HepG2 (cell line): ENCODE measurements around the gene BPIFB6. TPM values are rescaled to one million over a fixed set of nuclear protein-coding genes. Genes with fewer than 3 reads are reported as not detected.

Experiments used
- ARNTL ChIP-seq: sonication (generic); formaldehyde crosslinking; IDR thresholded peaks from 2 replicates; pipeline ENCODE4 v1.4.0; 2020; ENCODE audit warnings: mild to moderate bottlenecking, missing genetic modification reagents
- CCDC6 ChIP-seq: sonication (generic); formaldehyde crosslinking; IDR thresholded peaks from 2 replicates; pipeline ENCODE4 v1.8.1; 2022; ENCODE audit warnings: mild to moderate bottlenecking, missing genetic modification reagents, moderate library complexity
- CEBPB ChIP-seq: IDR thresholded peaks from 2 replicates; pipeline ENCODE4 v1.6.1; 2011; ENCODE audit warnings: low read depth, low read length, improper control_type of control experiment, borderline replicate concordance
- ETV5 ChIP-seq: IDR thresholded peaks from 2 replicates; pipeline ENCODE4 v1.6.1; 2018; ENCODE audit warnings: missing biosample characterization, missing genetic modification reagents, inconsistent platforms, borderline replicate concordance
- FOXK2 ChIP-seq: fragments of 450-650 bp; IDR thresholded peaks from 2 replicates; pipeline ENCODE4 v1.6.1; 2016
- FOXP1 ChIP-seq, 2 experiments: fragments of 450-650 bp in 1 of 2; IDR thresholded peaks; 2 replicates each; pipeline ENCODE4 v1.6.1; 2017 to 2018; ENCODE audit warnings: antibody characterized with exemption in 1 of 2
- GATAD2A ChIP-seq: IDR thresholded peaks from 2 replicates; pipeline ENCODE4 v1.6.1; 2016
- GPN1 ChIP-seq: sonication (generic); formaldehyde crosslinking; IDR thresholded peaks from 2 replicates; pipeline ENCODE4 v1.5.1; 2020; ENCODE audit warnings: missing genetic modification reagents, borderline replicate concordance
- HMG20A ChIP-seq: IDR thresholded peaks from 2 replicates; pipeline ENCODE4 v1.6.1; 2016; ENCODE audit warnings: borderline replicate concordance
- HNRNPH1 ChIP-seq: fragments of 200-400 bp; formaldehyde crosslinking; optimal IDR thresholded peaks from 2 replicates; pipeline ENCODE3; 2017; ENCODE audit warnings: mild to moderate bottlenecking, low read depth, low read length
- MYNN ChIP-seq: sonication (generic); formaldehyde crosslinking; IDR thresholded peaks from 2 replicates; pipeline ENCODE4 v1.4.0; 2020; ENCODE audit warnings: mild to moderate bottlenecking, low read depth, missing genetic modification reagents
- NCOA5 ChIP-seq: sonication (generic); formaldehyde crosslinking; IDR thresholded peaks from 2 replicates; pipeline ENCODE4 v1.4.0; 2020; ENCODE audit warnings: missing genetic modification reagents
- NFRKB ChIP-seq: fragments of 450-650 bp; IDR thresholded peaks from 2 replicates; pipeline ENCODE4 v1.6.1; 2017
- NR2F6 ChIP-seq, 2 experiments: IDR thresholded peaks; 2 replicates each; pipeline ENCODE4 v1.6.1; 2016; ENCODE audit warnings: antibody characterized with exemption in 1 of 2, mild to moderate bottlenecking in 1 of 2
- RCOR2 ChIP-seq: IDR thresholded peaks from 2 replicates; pipeline ENCODE4 v1.6.1; 2016; ENCODE audit warnings: missing biosample characterization, missing genetic modification reagents
- SALL1 ChIP-seq: sonication (generic); formaldehyde crosslinking; IDR thresholded peaks from 2 replicates; pipeline ENCODE4 v1.8.0; 2022; ENCODE audit warnings: mild to moderate bottlenecking, missing genetic modification reagents
- SNAPC2 ChIP-seq: sonication (generic); formaldehyde crosslinking; IDR thresholded peaks from 2 replicates; pipeline ENCODE4 v1.8.1; 2022; ENCODE audit warnings: mild to moderate bottlenecking, missing genetic modification reagents
- TMF1 ChIP-seq: sonication (generic); formaldehyde crosslinking; IDR thresholded peaks from 2 replicates; pipeline ENCODE4 v1.8.1; 2022; ENCODE audit warnings: low read depth, missing genetic modification reagents
- ZC3H4 ChIP-seq: sonication (generic); formaldehyde crosslinking; IDR thresholded peaks from 2 replicates; pipeline ENCODE4 v1.4.0; 2020; ENCODE audit warnings: missing genetic modification reagents, borderline replicate concordance
- ZKSCAN5 ChIP-seq: sonication (generic); formaldehyde crosslinking; IDR thresholded peaks from 2 replicates; pipeline ENCODE4 v1.5.1; 2020; ENCODE audit warnings: mild to moderate bottlenecking, missing genetic modification reagents
- ZNF446 ChIP-seq: sonication (generic); formaldehyde crosslinking; IDR thresholded peaks from 2 replicates; pipeline ENCODE4 v1.5.0; 2020; ENCODE audit warnings: mild to moderate bottlenecking, missing genetic modification reagents
- ZNF484 ChIP-seq: sonication (generic); formaldehyde crosslinking; IDR thresholded peaks from 2 replicates; pipeline ENCODE4 v1.5.1; 2020; ENCODE audit warnings: mild to moderate bottlenecking, low read depth, missing genetic modification reagents, borderline replicate concordance
- ZNF546 ChIP-seq: sonication (generic); formaldehyde crosslinking; conservative IDR thresholded peaks from 2 replicates; pipeline ENCODE4 v1.8.1; 2023; ENCODE audit warnings: mild to moderate bottlenecking, missing genetic modification reagents
- ZNF547 ChIP-seq: sonication (generic); formaldehyde crosslinking; IDR thresholded peaks from 2 replicates; pipeline ENCODE4 v1.5.1; 2020; ENCODE audit warnings: mild to moderate bottlenecking, missing genetic modification reagents
- ZNF652 ChIP-seq: IDR thresholded peaks from 2 replicates; pipeline ENCODE4 v1.6.1; 2016; ENCODE audit warnings: low read depth, borderline replicate concordance
- ZNF670 ChIP-seq: sonication (generic); formaldehyde crosslinking; IDR thresholded peaks from 2 replicates; pipeline ENCODE4 v1.8.0; 2022; ENCODE audit warnings: mild to moderate bottlenecking, missing genetic modification reagents, borderline replicate concordance
- ZNF672 ChIP-seq: sonication (generic); formaldehyde crosslinking; IDR thresholded peaks from 2 replicates; pipeline ENCODE4 v1.8.1; 2022; ENCODE audit warnings: missing genetic modification reagents
- polyA plus RNA-seq, 8 experiments: library from polyadenylated mRNA; depleted of rRNA in 3 of 8; stranded (reverse) in 7 of 8; unstranded in 1 of 8; fragments of >200 nt; fragmentation: Illumina TruSeq in 4 of 8; extraction: Trizol in 4 of 8; gene quantifications; 2 replicates each; pipeline versions ENCODE4 v1.2.1 to v1.2.3, GENCODE V29; 2011 to 2016; ENCODE audit warnings: low read depth in 4 of 8, missing spikeins in 1 of 8, mixed read lengths in 1 of 8; ENCODE audit not compliant: insufficient read depth in 1 of 8
- total RNA-seq, 5 experiments: library from RNA; depleted of rRNA; stranded (reverse); fragments of >200 nt; fragmentation: Illumina TruSeq; extraction: Trizol; gene quantifications; 2 replicates each; pipeline ENCODE4 v1.2.3, GENCODE V29; 2016; ENCODE audit warnings: low read depth in 1 of 5
- TF ChIP-seq, protein P1 (sequence below): sonication (generic); formaldehyde crosslinking; IDR thresholded peaks from 2 replicates; pipeline ENCODE4 v1.4.0; 2020; ENCODE audit warnings: missing genetic modification reagents, borderline replicate concordance

The BPIFB6 gene
- total and polyA plus RNA-seq, 2 of the 13 experiments (the other 11 are each of a cell fraction or from before 2014, with no cell fraction given), result 0.13 to 1.7 TPM

DNA sequence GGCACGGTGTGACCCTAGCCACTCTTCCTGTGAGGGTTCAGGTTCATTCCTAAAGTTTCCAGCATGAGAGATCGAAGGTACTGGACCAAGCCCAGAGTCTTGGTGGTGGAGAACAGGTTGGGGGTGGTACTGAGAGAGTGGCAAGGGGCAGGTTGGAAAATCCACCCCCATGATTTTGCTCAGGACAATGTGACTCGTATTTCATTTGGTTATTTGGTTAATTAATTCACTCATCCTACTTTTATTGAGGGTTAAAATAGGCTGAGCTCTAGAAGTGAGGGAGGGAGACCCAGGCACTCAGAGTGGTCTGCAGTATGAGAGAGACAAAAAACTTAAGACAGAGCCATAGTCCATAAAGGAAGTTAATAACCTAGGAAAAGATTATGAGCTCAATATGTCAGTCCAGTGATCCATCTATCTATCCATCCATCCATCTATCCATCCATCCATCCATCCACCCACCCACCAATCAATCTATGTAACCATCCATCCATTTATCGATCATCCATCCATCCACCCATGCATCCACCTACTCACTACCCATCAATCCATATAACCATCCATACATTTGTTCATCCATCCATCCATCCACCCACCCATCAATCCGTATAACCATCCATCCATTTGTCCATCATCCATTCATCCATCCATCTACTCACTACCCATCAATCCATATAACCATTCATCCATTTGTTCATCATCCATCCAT is 6.7 kb upstream of the BPIFB6 start (continued):
- TF ChIP-seq FOXK2 (peak; percentile 32; the same call in 1 of the 2 replicates), ARNTL (CRISPR knock-in tag) (no peak; the same call in 1 of the 2 replicates), ETV5 (CRISPR knock-in tag) (no peak), ZNF652 (no peak), FOXP1 (IDR thresholded peaks at IDR 0.05) (peak; percentile 42; the same call in 1 of the 2 replicates), FOXP1 (CRISPR knock-in tag; IDR thresholded peaks at IDR 0.05) (no peak), MYNN (no peak), ZC3H4 (peak; percentile 42; the same call in 1 of the 2 replicates), ZNF446 (CRISPR knock-in tag) (no peak), ZNF546 (CRISPR knock-in tag) (no peak), SALL1 (CRISPR knock-in tag) (no peak), ZNF670 (CRISPR knock-in tag) (no peak), ZNF547 (CRISPR knock-in tag) (no peak), CCDC6 (CRISPR knock-in tag) (peak; percentile 66; the same call in 1 of the 2 replicates), RCOR2 (CRISPR knock-in tag) (no peak), GATAD2A (CRISPR knock-in tag) (no peak), NFRKB (peak; percentile 15; the same call in 1 of the 2 replicates), HMG20A (CRISPR knock-in tag) (no peak), NR2F6 (IDR thresholded peaks at IDR 0.05) (no peak), NR2F6 (CRISPR knock-in tag; IDR thresholded peaks at IDR 0.05) (no peak), CEBPB (no peak), ZKSCAN5 (CRISPR knock-in tag) (no peak), TMF1 (CRISPR knock-in tag) (0 out of 2 replicates have a peak, but pooled peaks have one; percentile 44), GPN1 (CRISPR knock-in tag) (no peak), HNRNPH1 (no peak), ZNF484 (CRISPR knock-in tag) (no peak), ZNF672 (CRISPR knock-in tag) (no peak), SNAPC2 (peak; percentile 89), NCOA5 (CRISPR knock-in tag) (no peak)
- TF ChIP-seq, protein P1, sequence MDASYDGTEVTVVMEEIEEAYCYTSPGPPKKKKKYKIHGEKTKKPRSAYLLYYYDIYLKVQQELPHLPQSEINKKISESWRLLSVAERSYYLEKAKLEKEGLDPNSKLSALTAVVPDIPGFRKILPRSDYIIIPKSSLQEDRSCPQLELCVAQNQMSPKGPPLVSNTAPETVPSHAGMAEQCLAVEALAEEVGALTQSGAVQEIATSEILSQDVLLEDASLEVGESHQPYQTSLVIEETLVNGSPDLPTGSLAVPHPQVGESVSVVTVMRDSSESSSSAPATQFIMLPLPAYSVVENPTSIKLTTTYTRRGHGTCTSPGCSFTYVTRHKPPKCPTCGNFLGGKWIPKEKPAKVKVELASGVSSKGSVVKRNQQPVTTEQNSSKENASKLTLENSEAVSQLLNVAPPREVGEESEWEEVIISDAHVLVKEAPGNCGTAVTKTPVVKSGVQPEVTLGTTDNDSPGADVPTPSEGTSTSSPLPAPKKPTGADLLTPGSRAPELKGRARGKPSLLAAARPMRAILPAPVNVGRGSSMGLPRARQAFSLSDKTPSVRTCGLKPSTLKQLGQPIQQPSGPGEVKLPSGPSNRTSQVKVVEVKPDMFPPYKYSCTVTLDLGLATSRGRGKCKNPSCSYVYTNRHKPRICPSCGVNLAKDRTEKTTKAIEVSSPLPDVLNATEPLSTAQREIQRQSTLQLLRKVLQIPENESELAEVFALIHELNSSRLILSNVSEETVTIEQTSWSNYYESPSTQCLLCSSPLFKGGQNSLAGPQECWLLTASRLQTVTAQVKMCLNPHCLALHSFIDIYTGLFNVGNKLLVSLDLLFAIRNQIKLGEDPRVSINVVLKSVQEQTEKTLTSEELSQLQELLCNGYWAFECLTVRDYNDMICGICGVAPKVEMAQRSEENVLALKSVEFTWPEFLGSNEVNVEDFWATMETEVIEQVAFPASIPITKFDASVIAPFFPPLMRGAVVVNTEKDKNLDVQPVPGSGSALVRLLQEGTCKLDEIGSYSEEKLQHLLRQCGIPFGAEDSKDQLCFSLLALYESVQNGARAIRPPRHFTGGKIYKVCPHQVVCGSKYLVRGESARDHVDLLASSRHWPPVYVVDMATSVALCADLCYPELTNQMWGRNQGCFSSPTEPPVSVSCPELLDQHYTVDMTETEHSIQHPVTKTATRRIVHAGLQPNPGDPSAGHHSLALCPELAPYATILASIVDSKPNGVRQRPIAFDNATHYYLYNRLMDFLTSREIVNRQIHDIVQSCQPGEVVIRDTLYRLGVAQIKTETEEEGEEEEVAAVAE, result peak; percentile 21; the same call in 1 of the 2 replicates
